Effector memory CD4-positive, alpha-beta T cell (primary cell): ENCODE measurements around the gene VN1R5.
"Not testable (repeated sequence)": the region's sequence is repeated elsewhere in the genome, so short reads cannot be mapped to it uniquely, and the experiment has no call there.

ENCODE experiments used
- DNase-seq, 3 donors: peaks; one replicate each; pipeline ENCODE4 v3.0.0-alpha.2; 2020
- H3K27ac ChIP-seq: 2 replicates; pipeline ENCODE4 v1.7.0; 2013; ENCODE audit warnings: mild to moderate bottlenecking, low read length, moderate library complexity; ENCODE audit not compliant: insufficient read depth, poor library complexity, severe bottlenecking
- H3K27me3 ChIP-seq: replicated peaks from 2 replicates; pipeline ENCODE4 v1.7.0; 2013; ENCODE audit warnings: mild to moderate bottlenecking, low read length; ENCODE audit not compliant: insufficient read depth, control insufficient read depth, poor library complexity, severe bottlenecking
- H3K36me3 ChIP-seq: 2 replicates; pipeline ENCODE4 v1.7.0; 2013; ENCODE audit warnings: mild to moderate bottlenecking, low read length, moderate library complexity; ENCODE audit not compliant: control insufficient read depth, insufficient read depth
- H3K4me1 ChIP-seq: 2 replicates; pipeline ENCODE4 v1.7.0; 2013; ENCODE audit warnings: low read length, mild to moderate bottlenecking; ENCODE audit not compliant: control insufficient read depth, insufficient read depth, poor library complexity, severe bottlenecking
- H3K4me3 ChIP-seq: 2 replicates; pipeline ENCODE4 v1.7.0; 2013; ENCODE audit warnings: low read length, low read depth, mild to moderate bottlenecking; ENCODE audit not compliant: insufficient read depth, poor library complexity, severe bottlenecking
- H3K9me3 ChIP-seq: 2 replicates; pipeline ENCODE4 v1.7.0; 2013; ENCODE audit warnings: mild to moderate bottlenecking, low read length, moderate library complexity; ENCODE audit not compliant: control insufficient read depth

VN1R5 gene

GRCh38 chr1:247270003-247270402, 14.1 kb downstream of the VN1R5 start:
- Histone ChIP-seq H3K4me1 (no peaks in the 10 kb centered on the region), H3K27ac (no peak overlapping the region), H3K9me3 (no peaks in the 10 kb centered on the region), H3K27me3 (no peaks in the 10 kb centered on the region), H3K4me3 (no peak overlapping the region), H3K36me3 (no peaks in the 10 kb centered on the region)
- DNase-seq, result no peak

GRCh38 chr1:247273013-247273412, 17.1 kb downstream of the VN1R5 start:
- H3K36me3 ChIP-seq, result no peaks in the 10 kb centered on the region
- H3K27me3 ChIP-seq, result no peaks in the 10 kb centered on the region
- no peak for DNase-seq
- no peak overlapping the region for H3K27ac ChIP-seq
- H3K4me1 ChIP-seq, result no peaks in the 10 kb centered on the region
- H3K9me3 ChIP-seq, result no peaks in the 10 kb centered on the region
- H3K4me3 ChIP-seq, result no peak overlapping the region

- no peak overlapping the region for H3K4me3 ChIP-seq
- no peaks in the 10 kb centered on the region for H3K27me3 ChIP-seq
These were observed 18.9 kb downstream of the VN1R5 start for GRCh38 chr1:247274605-247275256.

GRCh38 chr1:247277191-247277590, 21.3 kb downstream of the VN1R5 start:
- H3K9me3 ChIP-seq, result no peaks in the 10 kb centered on the region
- no peaks in the 10 kb centered on the region for H3K36me3 ChIP-seq
- H3K4me1 ChIP-seq, result no peaks in the 10 kb centered on the region
- H3K4me3 ChIP-seq, result no peak overlapping the region
- H3K27me3 ChIP-seq, result no peaks in the 10 kb centered on the region
- no peak overlapping the region for H3K27ac ChIP-seq
- no peak for DNase-seq

More at GRCh38 chr1:247274605-247275256, 18.9 kb downstream of the VN1R5 start:
- no peak for DNase-seq
- Histone ChIP-seq H3K9me3 (no peaks in the 10 kb centered on the region), H3K27ac (no peak overlapping the region), H3K36me3 (no peaks in the 10 kb centered on the region), H3K4me1 (no peaks in the 10 kb centered on the region)

GRCh38 chr1:247281001-247281574, 25.2 kb downstream of the VN1R5 start:
- Histone ChIP-seq H3K9me3 (no peaks in the 10 kb centered on the region), H3K36me3 (no peaks in the 10 kb centered on the region), H3K4me1 (no peaks in the 10 kb centered on the region), H3K4me3 (no peak overlapping the region), H3K27me3 (no peaks in the 10 kb centered on the region), H3K27ac (no peak overlapping the region)
- no peak for DNase-seq

GRCh38 chr1:247286134-247286670, 30.3 kb downstream of the VN1R5 start:
- no peak for DNase-seq
- H3K27me3 ChIP-seq, result no peaks in the 10 kb centered on the region
- no peaks in the 10 kb centered on the region for H3K9me3 ChIP-seq
- H3K4me3 ChIP-seq, result no peak overlapping the region
- H3K27ac ChIP-seq, result no peak overlapping the region
- no peaks in the 10 kb centered on the region for H3K36me3 ChIP-seq
- no peaks in the 10 kb centered on the region for H3K4me1 ChIP-seq

- H3K9me3 ChIP-seq, result no peaks in the 10 kb centered on the region
- no peak for DNase-seq
- H3K4me1 ChIP-seq, result no peaks in the 10 kb centered on the region
- no peak overlapping the region for H3K4me3 ChIP-seq
- no peaks in the 10 kb centered on the region for H3K36me3 ChIP-seq
- no peaks in the 10 kb centered on the region for H3K27me3 ChIP-seq
- H3K27ac ChIP-seq, result no peak overlapping the region
These were observed 31.6 kb downstream of the VN1R5 start for GRCh38 chr1:247287460-247287859.

GRCh38 chr1:247288341-247288740, 32.5 kb downstream of the VN1R5 start:
- H3K4me1 ChIP-seq, result no peaks in the 10 kb centered on the region
- no peak for DNase-seq
- no peaks in the 10 kb centered on the region for H3K36me3 ChIP-seq
- H3K9me3 ChIP-seq, result no peaks in the 10 kb centered on the region
- H3K27ac ChIP-seq, result no peak overlapping the region
- no peaks in the 10 kb centered on the region for H3K27me3 ChIP-seq
- H3K4me3 ChIP-seq, result no peak overlapping the region

GRCh38 chr1:247289274-247289892, 33.5 kb downstream of the VN1R5 start:
- not testable (repeated sequence) for DNase-seq, H3K36me3 ChIP-seq, H3K4me1 ChIP-seq, H3K27ac ChIP-seq, H3K9me3 ChIP-seq, H3K4me3 ChIP-seq, H3K27me3 ChIP-seq

- no peaks in the 10 kb centered on the region for H3K36me3 ChIP-seq
- no peaks in the 10 kb centered on the region for H3K9me3 ChIP-seq
- H3K4me1 ChIP-seq, result no peaks in the 10 kb centered on the region
- H3K27me3 ChIP-seq, result no peaks in the 10 kb centered on the region
- no peak overlapping the region for H3K27ac ChIP-seq
- H3K4me3 ChIP-seq, result no peak overlapping the region
- no peak for DNase-seq
These were observed 34.7 kb downstream of the VN1R5 start for GRCh38 chr1:247290576-247290975.
